ENCODE measurements around the gene TSPAN4. TPM values are rescaled to one million over a fixed set of nuclear protein-coding genes. Genes with fewer than 3 reads are reported as not detected.

The TSPAN4 gene
- polyA plus RNA-seq, 3 donors = 52.6 to 75.5 (median 63.1) TPM

- no peak overlapping the region for H2AFZ ChIP-seq (ENCODE audit: insufficient read depth, low read depth, low read length, poor library complexity, severe bottlenecking)
- no peaks in the 10 kb centered on the region for H3K9me3 ChIP-seq (replicated peaks in 1 of 2; ENCODE audit: control insufficient read depth in 1 of 2, insufficient read depth in 1 of 2, low read length in 2 of 2)
- H3K4me2 ChIP-seq (replicated peaks; ENCODE audit: extremely low read depth, low read length, poor library complexity, severe bottlenecking) = no peak overlapping the region
- peaks cover 38% of the 10 kb centered on the region for H3K79me2 ChIP-seq (ENCODE audit: insufficient read depth, low read length)
- H3K9ac ChIP-seq (ENCODE audit: insufficient read depth, low read length, poor library complexity, severe bottlenecking) = no peak overlapping the region
- Mint-ChIP-seq H3K36me3 (peaks cover 43 to 48% of the 10 kb centered on the region in 2 donors), H3K4me3 (no peak overlapping the region), H3K27ac (no peak overlapping the region), H3K27me3 (ENCODE audit: low read depth in 3 of 3) (peaks cover 0 to 21% (median 9%) of the 10 kb centered on the region in 3 donors), H3K4me1 (peaks cover 38% of the 10 kb centered on the region), H3K9me3 (peaks cover 0 to 3% (median 0%) of the 10 kb centered on the region in 7 donors)
- no peak for DNase-seq
- H3K4me1 ChIP-seq (ENCODE audit: control insufficient read depth in 1 of 2, insufficient read depth in 2 of 2, low read length in 2 of 2) = peaks cover 37 to 50% of the 10 kb centered on the region in 2 donors
- peaks cover 0 to 9% of the 10 kb centered on the region in 2 donors for H3K27me3 ChIP-seq (ENCODE audit: control insufficient read depth in 2 of 2, insufficient read depth in 2 of 2, low read length in 2 of 2)
- H3K36me3 ChIP-seq (replicated peaks in 1 of 2; ENCODE audit: control insufficient read depth in 1 of 2, insufficient read depth in 2 of 2, low read length in 2 of 2) = peaks cover 41 to 46% of the 10 kb centered on the region in 2 donors
- WGBS (ENCODE audit: insufficient coverage) = 95% methylated on average over 4 of the region's 5 CpGs
- H3K4me3 ChIP-seq (replicated peaks in 1 of 3; ENCODE audit: low read depth in 2 of 3, low read length in 3 of 3) = no peak overlapping the region
- peaks cover 79% of the 10 kb centered on the region for H4K20me1 ChIP-seq (ENCODE audit: insufficient read depth, low read length)
- intact Hi-C loops (cut with micrococcal nuclease) = no loop called here
- no peak for TF ChIP-seq CTCF (IDR thresholded peaks at IDR 0.05)
- H3K27ac ChIP-seq (ENCODE audit: low read depth in 1 of 2, low read length in 2 of 2) = no peak overlapping the region
Observed at GRCh38 chr11:839280-839623, 3.4 kb upstream of the TSPAN4 start.

GRCh38 chr11:839875-840617 is 2.6 kb upstream of the TSPAN4 start:
- Mint-ChIP-seq H3K27me3 (ENCODE audit: low read depth in 3 of 3) (peaks cover 0 to 19% (median 8%) of the 10 kb centered on the region in 3 donors), H3K4me1 (peaks cover 35% of the 10 kb centered on the region), H3K9me3 (peaks cover 0 to 3% (median 0%) of the 10 kb centered on the region in 7 donors), H3K36me3 (peaks cover 43 to 48% of the 10 kb centered on the region in 2 donors), H3K27ac (peak overlapping the region in 3 of 7 donors; percentile 57 to 74 (median 69)), H3K4me3 (no peak overlapping the region)
- TF ChIP-seq CTCF (IDR thresholded peaks at IDR 0.05) = peak; percentile 57
- Histone ChIP-seq H3K9me3 (replicated peaks in 1 of 2; ENCODE audit: control insufficient read depth in 1 of 2, insufficient read depth in 1 of 2, low read length in 2 of 2) (no peaks in the 10 kb centered on the region), H2AFZ (ENCODE audit: insufficient read depth, low read depth, low read length, poor library complexity, severe bottlenecking) (no peak overlapping the region), H3K4me3 (replicated peaks in 1 of 3; ENCODE audit: low read depth in 2 of 3, low read length in 3 of 3) (no peak overlapping the region), H3K4me2 (replicated peaks; ENCODE audit: extremely low read depth, low read length, poor library complexity, severe bottlenecking) (no peak overlapping the region), H3K27ac (ENCODE audit: low read depth in 1 of 2, low read length in 2 of 2) (peak overlapping the region in 1 of 2 donors; percentile 3), H3K9ac (ENCODE audit: insufficient read depth, low read length, poor library complexity, severe bottlenecking) (no peak overlapping the region), H4K20me1 (ENCODE audit: insufficient read depth, low read length) (peaks cover 75% of the 10 kb centered on the region), H3K4me1 (ENCODE audit: control insufficient read depth in 1 of 2, insufficient read depth in 2 of 2, low read length in 2 of 2) (peaks cover 37 to 50% of the 10 kb centered on the region in 2 donors), H3K27me3 (ENCODE audit: control insufficient read depth in 2 of 2, insufficient read depth in 2 of 2, low read length in 2 of 2) (peaks cover 0 to 2% of the 10 kb centered on the region in 2 donors), H3K36me3 (replicated peaks in 1 of 2; ENCODE audit: control insufficient read depth in 1 of 2, insufficient read depth in 2 of 2, low read length in 2 of 2) (peaks cover 41 to 46% of the 10 kb centered on the region in 2 donors), H3K79me2 (ENCODE audit: insufficient read depth, low read length) (peaks cover 30% of the 10 kb centered on the region)
- WGBS (ENCODE audit: insufficient coverage) = 96% methylated on average over 19 of the region's 25 CpGs
- DNase-seq = no peak
- intact Hi-C loops (cut with micrococcal nuclease) = loop anchor here in 1 of 2 donors (5.0 kb wide), 1 partner anchor 33 kb away; the partner anchor contains the start of genes PIDD1 and RPLP2

Data from CD14-positive monocyte (primary cell).